Endodermal cell (in vitro differentiated cells): Measurements from ENCODE around the gene REPIN1. TPM values are rescaled to one million over a fixed set of nuclear protein-coding genes. Genes with fewer than 3 reads are reported as not detected.
"Not testable (repeated sequence)": the region's sequence is repeated elsewhere in the genome, so short reads cannot be mapped to it uniquely, and the experiment has no call there.

Experiments
- DNase-seq: peaks from one replicate; pipeline ENCODE4 v3.0.0-alpha.2; 2017
- H3K27ac ChIP-seq: 2 replicates; pipeline ENCODE4 v1.5.1; 2013; ENCODE audit warnings: mild to moderate bottlenecking, low read depth, low read length, moderate library complexity
- H3K27me3 ChIP-seq: 2 replicates; pipeline ENCODE4 v1.6.1; 2013; ENCODE audit warnings: mild to moderate bottlenecking, low read length, moderate library complexity; ENCODE audit not compliant: insufficient read depth, control insufficient read depth, poor library complexity, severe bottlenecking
- H3K36me3 ChIP-seq: 2 replicates; pipeline ENCODE4 v1.7.0; 2013; ENCODE audit warnings: mild to moderate bottlenecking, low read length, moderate library complexity; ENCODE audit not compliant: control insufficient read depth, insufficient read depth
- H3K4me1 ChIP-seq: one replicate; pipeline ENCODE4 v1.7.0; 2013; ENCODE audit warnings: low read length; ENCODE audit not compliant: control insufficient read depth, insufficient read depth
- H3K4me3 ChIP-seq: 2 replicates; pipeline ENCODE4 v1.5.1; 2013; ENCODE audit warnings: mild to moderate bottlenecking, low read length, moderate library complexity
- H3K9ac ChIP-seq: 2 replicates; pipeline ENCODE4 v1.6.1; 2013; ENCODE audit warnings: mild to moderate bottlenecking, low read length, moderate library complexity; ENCODE audit not compliant: poor library complexity, severe bottlenecking; ENCODE audit errors: extremely low read depth
- H3K9me3 ChIP-seq: 2 replicates; pipeline ENCODE4 v1.6.1; 2013; ENCODE audit warnings: mild to moderate bottlenecking, low read length, moderate library complexity; ENCODE audit not compliant: control insufficient read depth
- H3K27ac Mint-ChIP-seq: 2 replicates; pipeline ENCODE4 v1.8.0; 2020; ENCODE audit warnings: mixed read lengths
- H3K27me3 Mint-ChIP-seq: 2 replicates; pipeline ENCODE4 v1.8.0; 2021; ENCODE audit warnings: mild to moderate bottlenecking, mixed read lengths; ENCODE audit not compliant: insufficient read depth
- H3K36me3 Mint-ChIP-seq: 2 replicates; pipeline ENCODE4 v1.8.0; 2020; ENCODE audit warnings: low read depth, mixed read lengths
- H3K4me1 Mint-ChIP-seq: 2 replicates; pipeline ENCODE4 v1.8.0; 2020; ENCODE audit warnings: mixed read lengths
- H3K4me3 Mint-ChIP-seq: 2 replicates; pipeline ENCODE4 v1.8.0; 2020; ENCODE audit warnings: mild to moderate bottlenecking, moderate library complexity, mixed read lengths
- H3K9me3 Mint-ChIP-seq: 2 replicates; pipeline ENCODE4 v1.8.0; 2020; ENCODE audit warnings: mild to moderate bottlenecking, mixed read lengths
- CTCF ChIP-seq: fragments of 200-600 bp; sonication (generic); conservative IDR thresholded peaks from 2 replicates; pipeline ENCODE4 v1.5.0; 2021; ENCODE audit warnings: antibody characterized with exemption, mild to moderate bottlenecking
- WGBS, 2 experiments: methylation state at CpG; one replicate each; pipeline versions ENCODE4 v1.1.5 to v1.1.7; 2013; ENCODE audit warnings: missing lambda C conversion rate in 2 of 2, mixed read lengths in 1 of 2; ENCODE audit not compliant: insufficient coverage in 1 of 2, insufficient read length in 1 of 2; 5-methylcytosine and 5-hydroxymethylcytosine counted together
- total RNA-seq, 2 donors: library from RNA; stranded (reverse); fragmentation: NEBNext Ultra II Directional in 1 of 2; extraction: Animal tissue kit (Norgen Biotek cat#: 25700) in 1 of 2; gene quantifications; 2 replicates in 1 of 2; 3 replicates in 1 of 2; pipeline ENCODE4 v1.2.1, GENCODE V29; 2021

The REPIN1 gene
- total RNA-seq, 2 donors from 2014 or later: 85.4 to 94.4 TPM

- Mint-ChIP-seq H3K27ac (peak overlapping the region; percentile 82), H3K36me3 (peaks cover 15% of the 10 kb centered on the region), H3K4me3 (peak overlapping the region; percentile 21), H3K9me3 (no peaks in the 10 kb centered on the region), H3K27me3 (no peaks in the 10 kb centered on the region), H3K4me1 (peaks cover 47% of the 10 kb centered on the region)
- peak overlapping the region; percentile 56 for H3K4me3 ChIP-seq
- H3K27ac ChIP-seq: peak overlapping the region; percentile 98
- H3K36me3 ChIP-seq: peaks cover 6% of the 10 kb centered on the region
- 82 to 85% methylated on average over 9 to 15 of the region's 15 CpGs for WGBS, 2 experiments
- H3K9ac ChIP-seq: peak overlapping the region; percentile 57
- TF ChIP-seq CTCF: no peak
- peak; percentile 50 for DNase-seq
- H3K4me1 ChIP-seq: peaks cover 14% of the 10 kb centered on the region
- H3K9me3 ChIP-seq: no peaks in the 10 kb centered on the region
- H3K27me3 ChIP-seq: no peaks in the 10 kb centered on the region
These were observed 16.0 kb downstream of the REPIN1 start for GRCh38 chr7:150384406-150385301.

GRCh38 chr7:150385302-150385723 lies 16.7 kb downstream of the REPIN1 start:
- WGBS, 2 experiments: 89 to 92% methylated on average over 14 of the region's 14 CpGs
- Mint-ChIP-seq H3K36me3 (peaks cover 20% of the 10 kb centered on the region), H3K9me3 (no peaks in the 10 kb centered on the region), H3K27me3 (no peaks in the 10 kb centered on the region), H3K27ac (no peak overlapping the region), H3K4me3 (no peak overlapping the region), H3K4me1 (peaks cover 41% of the 10 kb centered on the region)
- peak; percentile 46 for DNase-seq
- H3K27ac ChIP-seq: peak overlapping the region; percentile 68
- H3K4me3 ChIP-seq: no peak overlapping the region
- H3K27me3 ChIP-seq: no peaks in the 10 kb centered on the region
- H3K9ac ChIP-seq: peak overlapping the region; percentile 18
- no peak for TF ChIP-seq CTCF
- H3K4me1 ChIP-seq: peaks cover 14% of the 10 kb centered on the region
- peaks cover 6% of the 10 kb centered on the region for H3K36me3 ChIP-seq
- no peaks in the 10 kb centered on the region for H3K9me3 ChIP-seq

- Histone ChIP-seq H3K4me1 (peaks cover 14% of the 10 kb centered on the region), H3K27ac (peak overlapping the region; percentile 68)
These were observed 17.3 kb downstream of the REPIN1 start for GRCh38 chr7:150385884-150386283.

More at GRCh38 chr7:150385884-150386283, 17.3 kb downstream of the REPIN1 start:
- not testable (repeated sequence) for H3K27me3 Mint-ChIP-seq, H3K4me3 ChIP-seq, H3K9me3 Mint-ChIP-seq, H3K9ac ChIP-seq, H3K36me3 ChIP-seq, H3K27me3 ChIP-seq, H3K4me3 Mint-ChIP-seq, H3K27ac Mint-ChIP-seq, H3K9me3 ChIP-seq
- 64 to 91% methylated on average over 3 to 6 of the region's 6 CpGs for WGBS, 2 experiments
- peak; percentile 12 for DNase-seq
- peaks cover 35% of the 10 kb centered on the region for H3K4me1 Mint-ChIP-seq
- peaks cover 26% of the 10 kb centered on the region for H3K36me3 Mint-ChIP-seq
